Endothelial cell of umbilical vein (primary cell): Measurements from ENCODE around the gene TSHZ3. TPM values are rescaled to one million over a fixed set of nuclear protein-coding genes. Genes with fewer than 3 reads are reported as not detected.

Experiments used
- BruUV-seq: library from RNA; stranded (reverse); fragments of 400-500 nt; replicated peaks from 2 replicates; lab custom pipeline; 2021; lab: Mats Ljungman, UMichigan
- CTCF ChIA-PET: fragments of 300-600, 350-600 bp; sonication (Branson Sonifier 250); formaldehyde crosslinking; loops from one replicate; lab custom pipeline; 2021; ENCODE audit warnings: antibody characterized with exemption, inconsistent platforms; lab: Charles Lee
- POLR2A ChIA-PET: fragments of 300-600, 350-600 bp; sonication (Branson Sonifier 250); formaldehyde crosslinking; loops from one replicate; lab custom pipeline; 2021; ENCODE audit warnings: antibody characterized with exemption, inconsistent platforms; lab: Charles Lee
- DNase-seq: peaks from one replicate; pipeline ENCODE4 v3.0.0-alpha.2; 2011; ENCODE audit warnings: low read depth, low spot score
- FAIRE-seq: peaks from 2 replicates; lab custom pipeline; 2011; peaks lifted over from hg19 to GRCh38; lab: Jason Lieb, UNC
- H2AFZ ChIP-seq: 2 replicates; pipeline ENCODE4 v1.6.0; 2012; ENCODE audit warnings: low read depth, low read length, control low read depth, inconsistent platforms
- H3K27ac ChIP-seq: 2 replicates; pipeline ENCODE4 v1.5.1; 2011; ENCODE audit warnings: low read depth, mild to moderate bottlenecking, control low read depth, low read length, moderate library complexity; ENCODE audit not compliant: insufficient read depth
- H3K27me3 ChIP-seq, 2 experiments: 2 replicates each; pipeline versions ENCODE4 v1.6.0 to v1.6.1; 2011; ENCODE audit warnings: low read length in 2 of 2, mixed read lengths in 1 of 2; ENCODE audit not compliant: control insufficient read depth in 2 of 2, insufficient read depth in 2 of 2
- H3K36me3 ChIP-seq, 2 experiments: 2 replicates in 1 of 2; 3 replicates in 1 of 2; pipeline ENCODE4 v1.5.1; 2011; ENCODE audit warnings: low read length in 2 of 2, mild to moderate bottlenecking in 1 of 2, moderate library complexity in 1 of 2; ENCODE audit not compliant: control insufficient read depth in 2 of 2, insufficient read depth in 2 of 2; ENCODE audit errors: extremely low read depth in 1 of 2
- H3K4me1 ChIP-seq: 3 replicates; pipeline ENCODE4 v1.5.1; 2011; ENCODE audit warnings: mild to moderate bottlenecking, low read length; ENCODE audit not compliant: control insufficient read depth, insufficient read depth; ENCODE audit errors: extremely low read depth
- H3K4me2 ChIP-seq: 2 replicates; pipeline ENCODE4 v1.6.1; 2011; ENCODE audit warnings: low read length, control low read depth, mixed read lengths; ENCODE audit not compliant: insufficient read depth
- H3K4me3 ChIP-seq, 3 experiments: fragments of 200-600 bp in 1 of 3; sonication (generic), shearing (Covaris generic) in 1 of 3; replicated peaks in 1 of 3; 2 replicates each; pipeline ENCODE4 v1.5.1; 2011 to 2016; ENCODE audit warnings: control low read depth in 3 of 3, low read length in 3 of 3, mild to moderate bottlenecking in 2 of 3, inconsistent platforms in 1 of 3, low read depth in 1 of 3, moderate library complexity in 1 of 3; ENCODE audit not compliant: insufficient read depth in 1 of 3
- H3K79me2 ChIP-seq: 2 replicates; pipeline ENCODE4 v1.6.0; 2012; ENCODE audit warnings: low read length, inconsistent platforms; ENCODE audit not compliant: control insufficient read depth, insufficient read depth
- H3K9ac ChIP-seq: replicated peaks from 2 replicates; pipeline ENCODE3; 2011; ENCODE audit warnings: low read length, control low read depth; ENCODE audit not compliant: insufficient read depth; ENCODE audit errors: extremely low read depth
- H3K9me1 ChIP-seq: replicated peaks from 3 replicates; pipeline ENCODE4 v1.6.0; 2011; ENCODE audit warnings: mild to moderate bottlenecking, low read length; ENCODE audit not compliant: control insufficient read depth, insufficient read depth; ENCODE audit errors: extremely low read depth
- H3K9me3 ChIP-seq: replicated peaks from 2 replicates; pipeline ENCODE4 v1.5.1; 2012; ENCODE audit warnings: low read length, inconsistent platforms; ENCODE audit not compliant: control insufficient read depth, insufficient read depth
- H4K20me1 ChIP-seq: replicated peaks from 2 replicates; pipeline ENCODE3; 2011; ENCODE audit warnings: mild to moderate bottlenecking, low read length; ENCODE audit not compliant: control insufficient read depth, insufficient read depth; ENCODE audit errors: extremely low read depth
- CTCF ChIP-seq, 2 donors: IDR thresholded peaks; 1 replicate in 1 of 2; 2 replicates in 1 of 2; pipeline ENCODE4 v1.5.1; 2011; ENCODE audit warnings: low read length in 2 of 2, mild to moderate bottlenecking in 2 of 2, moderate library complexity in 2 of 2, control low read depth in 1 of 2, inconsistent platforms in 1 of 2, low read depth in 1 of 2; ENCODE audit not compliant: insufficient read depth in 1 of 2; ENCODE audit errors: extremely low read depth in 1 of 2
- EZH2 ChIP-seq: IDR thresholded peaks from 2 replicates; pipeline ENCODE4 v1.6.1; 2012; ENCODE audit warnings: borderline replicate concordance, low read depth, mild to moderate bottlenecking, moderate library complexity, low read length, inconsistent platforms; ENCODE audit not compliant: severe bottlenecking
- FOS ChIP-seq: IDR thresholded peaks from 2 replicates; pipeline ENCODE4 v1.6.1; 2011; ENCODE audit warnings: mild to moderate bottlenecking, low read length, moderate library complexity, borderline replicate concordance; ENCODE audit not compliant: insufficient read depth
- GATA2 ChIP-seq: IDR thresholded peaks from 2 replicates; pipeline ENCODE4 v1.7.0; 2011; ENCODE audit warnings: low read depth, mild to moderate bottlenecking, moderate library complexity, mixed read lengths, low read length; ENCODE audit not compliant: insufficient read length, insufficient read depth
- JUN ChIP-seq: IDR thresholded peaks from 2 replicates; pipeline ENCODE4 v1.6.1; 2011; ENCODE audit warnings: borderline replicate concordance, low read depth; ENCODE audit not compliant: insufficient read length, insufficient read depth
- MYC ChIP-seq: IDR thresholded peaks from one replicate; pipeline ENCODE4 v1.6.1; 2011; ENCODE audit warnings: mild to moderate bottlenecking, low read depth, low read length
- POLR2A ChIP-seq: IDR thresholded peaks from 2 replicates; pipeline ENCODE4 v1.6.1; 2012; ENCODE audit warnings: low read depth, mild to moderate bottlenecking, control low read depth, low read length
- POLR2AphosphoS5 ChIP-seq: IDR thresholded peaks from 2 replicates; pipeline ENCODE4 v1.6.1; 2012; ENCODE audit warnings: low read depth, mild to moderate bottlenecking, control low read depth, low read length, moderate library complexity; ENCODE audit not compliant: insufficient read depth
- dilution Hi-C: fragments of 300-500 bp; cut with MboI; formaldehyde crosslinking; loops from one replicate; pipeline ENCODE4 v1.15.0; 2019; ENCODE audit warnings: low sequenced_read_pairs; ENCODE audit not compliant: extremely low pct_ligation_motif_present
- intact Hi-C: fragments of 100-400 bp; cut with micrococcal nuclease; formaldehyde crosslinking; loops from one replicate; pipeline ENCODE4 v1.10.0; 2022
- polyA plus RNA-seq, 4 experiments: library from polyadenylated mRNA; depleted of rRNA in 3 of 4; stranded (reverse) in 3 of 4; unstranded in 1 of 4; fragments of >200 nt; gene quantifications; 2 replicates each; pipeline versions ENCODE4 v1.2.1 to v1.2.3, GENCODE V29; 2011 to 2012; ENCODE audit warnings: missing spikeins in 1 of 4
- total RNA-seq: library from RNA; stranded (reverse); gene quantifications from 2 replicates; pipeline ENCODE4 v1.2.3, GENCODE V29; 2021
- TF ChIP-seq, protein P1 (sequence below): IDR thresholded peaks from 2 replicates; pipeline ENCODE4 v1.6.1; 2011; ENCODE audit not compliant: insufficient read depth, insufficient read length

Gene TSHZ3
- total and polyA plus RNA-seq, 2 donors (not counting 3 experiments of a cell fraction or from before 2014, with no cell fraction given): 1.2 to 6.2 TPM

DNA sequence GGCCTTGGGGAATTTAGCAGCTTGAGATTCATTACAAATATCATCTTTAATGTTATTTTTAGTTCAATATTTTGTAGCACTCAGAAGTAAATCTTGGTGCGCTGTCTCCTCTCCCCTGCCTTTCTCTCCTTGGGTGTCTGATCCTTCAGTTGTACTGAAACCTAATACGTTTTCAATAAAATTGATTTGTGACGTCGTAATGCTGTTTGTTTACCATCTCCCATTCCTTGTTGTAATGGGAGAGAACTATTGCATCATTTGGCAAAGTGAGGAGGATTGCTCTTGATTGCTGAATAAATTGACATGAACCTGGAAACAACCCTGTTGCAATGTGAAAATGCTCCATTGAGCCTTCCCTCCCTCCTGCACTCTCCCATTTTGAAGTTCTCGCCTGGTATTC lies 43.2 kb upstream of the TSHZ3 start:
- POLR2A ChIA-PET: no interaction called here

GRCh38 chr19:31391518-31391917 lies 42.3 kb upstream of the TSHZ3 start:
- ChIA-PET CTCF (no interaction called here), POLR2A (no interaction called here)
- FAIRE-seq (no peak), DNase-seq (no peak)
- no peaks in the 10 kb centered on the region for H3K9me3 ChIP-seq
- H3K36me3 ChIP-seq: no peaks in the 10 kb centered on the region
- dilution Hi-C loops (no loop called here), intact Hi-C loops (no loop called here)
- H3K27me3 ChIP-seq: no peaks in the 10 kb centered on the region
- no peak overlapping the region for H3K4me3 ChIP-seq
- no peak overlapping the region for H3K9ac ChIP-seq
- H2AFZ ChIP-seq: no peak overlapping the region
- no peaks in the 10 kb centered on the region for H3K9me1 ChIP-seq
- H3K27ac ChIP-seq: no peak overlapping the region
- BruUV-seq: no TSS peak
- no peaks in the 10 kb centered on the region for H3K79me2 ChIP-seq
- TF ChIP-seq EZH2: no peak
- TF ChIP-seq, protein P1, sequence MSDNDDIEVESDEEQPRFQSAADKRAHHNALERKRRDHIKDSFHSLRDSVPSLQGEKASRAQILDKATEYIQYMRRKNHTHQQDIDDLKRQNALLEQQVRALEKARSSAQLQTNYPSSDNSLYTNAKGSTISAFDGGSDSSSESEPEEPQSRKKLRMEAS: no peak
- no peak for TF ChIP-seq CTCF (IDR thresholded peaks at IDR 0.05; ENCODE audit: extremely low read depth in 1 of 2, insufficient read depth in 1 of 2, low read depth in 1 of 2, low read length in 2 of 2)
- TF ChIP-seq MYC: no peak
- no peak for TF ChIP-seq GATA2
- no peak for TF ChIP-seq FOS
- TF ChIP-seq POLR2AphosphoS5: no peak
- TF ChIP-seq POLR2A: no peak
- no peak for TF ChIP-seq JUN
- H3K4me2 ChIP-seq: no peak overlapping the region
- no peaks in the 10 kb centered on the region for H3K4me1 ChIP-seq
- H4K20me1 ChIP-seq: no peaks in the 10 kb centered on the region

More for the DNA sequence above, 43.2 kb upstream of the TSHZ3 start:
- H3K27ac ChIP-seq: no peak overlapping the region
- no peak overlapping the region for H3K9ac ChIP-seq
- intact Hi-C loops: no loop called here
- FAIRE-seq (no peak), DNase-seq (no peak)
- no peaks in the 10 kb centered on the region for H3K4me1 ChIP-seq
- dilution Hi-C loops: no loop called here
- H3K4me2 ChIP-seq: no peak overlapping the region
- no peak overlapping the region for H3K4me3 ChIP-seq
- no peaks in the 10 kb centered on the region for H3K79me2 ChIP-seq
- BruUV-seq: no TSS peak
- CTCF ChIA-PET: no interaction called here
- no peak for TF ChIP-seq MYC
- no peak for TF ChIP-seq JUN
- TF ChIP-seq FOS: no peak
- TF ChIP-seq POLR2A: no peak
- no peak for TF ChIP-seq POLR2AphosphoS5
- H3K9me1 ChIP-seq: no peaks in the 10 kb centered on the region
- H3K9me3 ChIP-seq: no peaks in the 10 kb centered on the region
- no peak overlapping the region for H2AFZ ChIP-seq
- no peaks in the 10 kb centered on the region for H4K20me1 ChIP-seq
- no peaks in the 10 kb centered on the region for H3K27me3 ChIP-seq
- H3K36me3 ChIP-seq: no peaks in the 10 kb centered on the region
